ENCODE results near the gene NEU2.

The NEU2 gene

DNA sequence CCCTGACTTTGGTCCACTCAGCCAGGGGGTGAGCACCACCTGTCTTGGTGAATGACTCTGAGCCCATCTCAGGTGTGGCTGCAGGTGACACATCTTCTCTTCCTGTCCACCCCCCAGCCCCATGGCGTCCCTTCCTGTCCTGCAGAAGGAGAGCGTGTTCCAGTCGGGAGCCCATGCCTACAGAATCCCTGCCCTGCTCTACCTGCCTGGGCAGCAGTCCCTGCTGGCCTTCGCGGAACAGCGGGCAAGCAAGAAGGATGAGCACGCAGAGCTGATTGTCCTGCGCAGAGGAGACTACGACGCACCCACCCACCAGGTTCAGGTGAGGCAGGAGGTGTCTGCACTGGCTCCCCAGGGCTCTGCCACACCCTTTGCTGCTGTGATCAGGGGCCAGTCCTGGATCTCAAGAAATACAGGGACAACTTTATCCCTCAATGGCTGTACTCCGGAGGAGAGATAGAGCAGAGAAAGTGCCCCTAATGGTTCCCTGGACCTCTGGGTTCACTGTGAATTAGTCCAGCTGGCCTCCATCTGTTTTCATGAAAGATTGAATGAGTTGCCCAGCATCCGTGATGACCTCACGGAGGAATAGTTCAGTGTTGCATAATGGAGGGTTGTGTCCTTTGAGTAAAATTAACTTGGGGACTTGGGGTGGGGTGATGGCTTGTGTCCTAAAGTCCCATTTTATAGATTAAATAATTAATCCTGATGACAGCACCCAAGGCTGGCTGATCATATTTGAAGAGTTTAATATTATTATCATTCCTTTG lies at the start of gene NEU2:
NEU2 (plus strand) TSS at position 122 of the 770 bp plus-strand sequence; CDS start at position 122, 0 bp downstream.
- Histone ChIP-seq H3K4me3 (no peak within 1 kb of the TSS), H3K27ac (no peak within 1 kb of the TSS)

- Histone ChIP-seq H3K27ac (no peak overlapping the region), H3K4me3 (no peak overlapping the region)
These were observed 49.4 kb upstream of the NEU2 start for GRCh38 chr2:232982926-232983668.

DNA sequence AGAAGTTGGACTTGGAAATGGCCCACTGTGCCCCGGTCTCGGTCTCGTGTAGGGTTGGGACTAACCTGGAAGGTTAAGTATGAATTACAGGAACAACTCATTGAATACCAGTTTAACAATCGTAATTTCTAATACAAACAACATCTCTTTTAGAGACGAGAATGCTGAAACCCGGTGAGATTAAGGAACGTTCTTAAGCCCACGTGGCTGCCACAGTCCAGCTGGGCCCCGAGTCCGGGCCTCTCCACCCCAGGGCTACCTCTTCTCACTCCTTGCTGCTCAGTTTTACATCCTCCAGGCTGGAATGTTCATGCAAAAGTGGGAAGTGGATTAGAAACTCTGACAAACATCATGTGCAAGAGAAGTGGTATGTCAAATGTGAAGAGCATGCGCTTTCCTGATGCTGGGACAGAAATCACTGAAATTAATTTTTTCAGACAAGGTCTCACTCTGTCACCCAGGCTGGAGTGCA lies 48.8 kb upstream of the NEU2 start:
- no peak overlapping the region for H3K27ac ChIP-seq
- no peak overlapping the region for H3K4me3 ChIP-seq

DNA sequence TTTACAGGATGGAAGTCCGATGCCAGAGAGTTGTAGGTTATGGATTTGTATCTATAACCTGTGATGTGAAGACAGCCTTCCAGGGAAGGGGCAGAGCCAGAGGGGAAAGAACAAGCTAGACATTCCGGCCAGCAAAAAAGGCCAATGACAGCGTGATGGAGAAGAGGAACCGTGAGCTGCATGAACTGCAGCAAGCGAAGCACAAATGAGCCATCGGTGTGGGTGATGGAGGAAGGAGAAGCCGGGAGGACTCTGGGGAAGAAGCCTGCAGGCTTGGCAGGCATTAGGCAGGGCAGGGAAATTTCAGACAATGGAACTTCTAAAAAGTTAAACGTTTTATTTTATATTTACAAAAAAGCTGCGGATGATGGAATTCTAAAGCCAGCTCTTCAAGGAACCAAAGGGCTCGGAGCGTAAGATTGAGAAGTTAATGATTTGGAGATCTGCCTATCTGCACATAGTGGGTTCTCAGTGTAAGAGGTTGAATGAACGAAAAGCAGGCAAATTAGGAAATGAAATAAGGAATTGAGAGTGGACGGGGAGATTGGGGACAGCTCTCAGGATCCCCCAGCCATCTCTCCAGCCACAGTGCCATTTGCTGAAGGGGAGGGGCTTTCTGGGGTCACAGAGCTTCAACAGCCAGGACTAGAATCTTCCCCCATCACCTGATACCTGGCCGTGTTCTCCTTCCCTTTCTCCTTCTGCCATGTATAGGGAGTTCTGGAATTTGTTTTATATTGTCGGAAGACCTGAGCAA lies 47.8 kb upstream of the NEU2 start:
- no peak overlapping the region for H3K27ac ChIP-seq
- no peak overlapping the region for H3K4me3 ChIP-seq

DNA sequence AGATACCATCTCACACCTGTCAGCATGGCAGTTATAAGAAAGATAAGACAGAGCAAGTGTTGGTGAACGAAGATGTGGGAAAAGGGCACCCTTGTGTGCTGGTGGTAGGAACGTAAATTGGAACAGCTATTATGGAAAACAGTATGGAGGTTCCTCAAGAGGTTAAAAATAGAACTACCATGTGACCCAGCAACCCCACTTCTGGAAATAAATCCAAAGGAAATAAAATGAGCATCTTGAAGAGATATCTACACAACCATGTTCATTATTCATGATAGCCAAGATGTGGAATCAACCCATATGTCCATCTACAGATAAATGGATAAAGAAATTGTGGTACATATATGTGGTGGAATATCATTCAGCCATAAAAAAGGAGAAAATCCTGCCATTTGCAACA lies 46.3 kb upstream of the NEU2 start:
- H3K27ac ChIP-seq = no peak overlapping the region
- H3K4me3 ChIP-seq = no peak overlapping the region

DNA sequence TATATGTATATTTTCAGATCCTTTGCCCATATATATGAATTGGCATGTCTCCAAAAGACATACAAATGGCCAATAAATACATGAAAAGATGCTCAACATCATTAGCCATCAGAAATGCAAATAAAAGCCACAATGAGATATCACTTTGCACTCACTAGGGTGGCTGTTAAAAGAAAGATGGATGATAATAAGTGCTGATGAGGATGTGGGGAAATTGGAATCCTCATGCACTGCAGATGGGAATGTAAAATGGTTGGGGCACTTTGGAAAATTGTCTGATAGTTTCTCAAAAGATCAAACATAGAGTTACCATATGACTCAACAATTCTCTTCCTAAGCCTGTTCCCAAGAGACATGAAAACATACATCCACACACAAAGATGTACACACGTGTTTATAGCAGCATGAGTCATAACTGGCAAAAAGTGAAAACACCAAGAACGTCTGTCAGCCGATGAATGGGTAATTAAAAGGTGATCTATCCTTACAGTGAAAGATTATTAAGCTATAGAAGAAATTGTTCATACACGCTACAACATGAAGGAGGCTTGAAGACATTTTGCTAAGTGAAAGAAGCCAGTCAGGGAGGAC lies 39.1 kb upstream of the NEU2 start:
- Histone ChIP-seq H3K4me3 (no peak overlapping the region), H3K27ac (no peak overlapping the region)

GRCh38 chr2:232994446-232994845 lies 38.0 kb upstream of the NEU2 start:
- no peak overlapping the region for H3K4me3 ChIP-seq
- no peak overlapping the region for H3K27ac ChIP-seq

- Histone ChIP-seq H3K4me3 (no peak overlapping the region), H3K27ac (no peak overlapping the region)
These were observed 34.5 kb upstream of the NEU2 start for GRCh38 chr2:232997749-232998665.

GRCh38 chr2:232998666-232998985 lies 33.8 kb upstream of the NEU2 start:
- H3K4me3 ChIP-seq = no peak overlapping the region
- no peak overlapping the region for H3K27ac ChIP-seq

DNA sequence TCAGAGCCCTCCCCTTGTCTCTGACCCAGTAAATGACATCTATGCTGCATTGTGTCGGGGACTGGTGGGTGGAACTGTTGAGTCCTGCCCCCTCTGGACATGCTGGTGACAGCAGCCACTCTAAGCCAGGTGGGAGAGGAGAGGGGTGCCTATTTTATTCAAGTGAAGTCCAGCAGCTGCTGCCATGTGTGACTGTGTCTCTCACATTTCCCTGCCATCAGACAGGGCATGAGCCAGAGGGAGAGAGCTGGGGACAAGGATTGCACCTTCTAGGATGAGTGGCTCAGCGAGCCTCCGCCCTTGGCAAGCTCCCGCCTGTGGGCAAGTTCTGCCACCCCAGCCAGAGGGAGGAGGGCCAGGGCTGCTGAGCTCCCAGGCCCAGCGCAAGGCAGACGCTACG lies 33.1 kb upstream of the NEU2 start:
- H3K4me3 ChIP-seq = no peak overlapping the region
- no peak overlapping the region for H3K27ac ChIP-seq

GRCh38 chr2:233000886-233001750 lies 31.4 kb upstream of the NEU2 start:
- H3K4me3 ChIP-seq = no peak overlapping the region
- no peak overlapping the region for H3K27ac ChIP-seq

- H3K4me3 ChIP-seq = no peak overlapping the region
These were observed 29.4 kb upstream of the NEU2 start for GRCh38 chr2:233002829-233003657.

GRCh38 chr2:233003658-233004555 lies 28.6 kb upstream of the NEU2 start:
- Histone ChIP-seq H3K27ac (no peak overlapping the region), H3K4me3 (no peak overlapping the region)

More at GRCh38 chr2:233002829-233003657, 29.4 kb upstream of the NEU2 start:
- no peak overlapping the region for H3K27ac ChIP-seq

DNA sequence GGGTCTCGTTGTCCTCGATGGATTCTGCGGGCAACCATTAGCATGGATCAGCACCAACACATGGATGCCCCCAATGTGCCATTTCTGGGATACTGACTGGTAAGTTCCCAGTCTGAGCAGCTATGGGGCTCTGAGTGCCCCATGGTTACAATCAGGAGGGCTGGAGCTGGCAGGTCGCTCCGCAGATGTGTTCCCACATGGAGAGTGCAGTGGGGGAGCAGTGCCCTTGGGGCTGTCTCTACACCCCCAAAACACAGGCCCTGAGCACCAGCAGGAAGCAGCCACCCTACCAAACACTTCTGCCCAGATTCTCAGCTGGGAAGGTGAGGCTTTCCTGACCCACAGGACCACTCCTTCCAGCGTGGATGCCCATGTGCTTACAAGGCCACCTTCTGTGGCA lies 27.4 kb upstream of the NEU2 start:
- H3K27ac ChIP-seq = no peak overlapping the region
- H3K4me3 ChIP-seq = no peak overlapping the region

- H3K4me3 ChIP-seq = no peak overlapping the region
- H3K27ac ChIP-seq = no peak overlapping the region
These were observed 25.8 kb upstream of the NEU2 start for GRCh38 chr2:233006648-233007047.

- Histone ChIP-seq H3K27ac (no peak overlapping the region), H3K4me3 (no peak overlapping the region)
These were observed 25.2 kb upstream of the NEU2 start for GRCh38 chr2:233007270-233007669.
